GM19239 (cell line): ENCODE measurements around the gene CCNQ.

ENCODE experiments used
- DNase-seq: peaks from one replicate; pipeline ENCODE4 v3.0.0; 2011; ENCODE audit warnings: low spot score; ENCODE audit not compliant: insufficient read length
- FAIRE-seq: peaks from 2 replicates; lab custom pipeline; 2011; peaks lifted over from hg19 to GRCh38; lab: Jason Lieb, UNC

The CCNQ gene

DNA sequence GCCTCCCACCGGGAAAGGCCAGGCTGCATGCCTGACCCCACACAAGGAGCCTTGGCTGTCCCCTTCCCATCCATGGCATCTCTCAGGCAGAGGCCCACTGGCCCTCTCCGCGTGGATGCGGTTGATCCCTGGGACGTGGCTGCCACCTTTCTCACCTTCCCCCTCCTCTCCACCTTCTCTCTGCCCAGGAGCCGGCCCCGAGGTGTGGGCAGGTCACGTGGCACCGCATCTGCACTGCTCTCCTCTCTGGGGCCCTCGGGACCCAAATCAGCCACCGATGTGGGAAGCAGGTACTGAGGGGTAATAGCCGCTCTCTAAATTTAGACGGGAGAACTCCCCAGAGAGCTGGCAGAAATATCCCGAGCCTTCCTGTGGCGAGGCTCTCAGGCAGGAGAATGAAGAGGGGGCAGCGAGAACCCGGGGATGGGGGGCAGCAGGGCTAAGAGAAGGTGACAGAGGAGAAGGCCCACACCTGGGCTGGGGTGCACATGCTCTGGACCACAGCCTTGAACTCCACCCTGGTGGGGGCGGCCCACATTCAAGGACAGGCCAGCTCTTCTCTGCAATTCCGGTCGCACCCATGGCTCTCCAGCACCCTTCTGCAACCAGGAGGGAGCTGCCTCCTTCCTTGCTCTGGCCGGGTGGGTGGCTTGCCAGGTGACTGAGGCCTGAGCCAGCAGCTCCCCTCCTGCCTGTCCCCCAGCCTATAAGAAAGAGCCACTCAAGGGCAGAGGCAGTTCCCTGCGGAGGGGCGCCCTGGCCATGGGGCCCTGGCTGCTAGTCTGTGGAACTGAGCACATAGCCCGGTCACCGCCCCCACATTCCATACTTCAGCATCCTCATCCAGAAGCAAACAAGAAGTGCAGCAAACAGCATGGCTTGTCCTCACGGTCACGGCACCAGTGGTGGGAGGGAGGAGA, 38.4 kb upstream of the CCNQ start:
- no peak for DNase-seq
- no peak for FAIRE-seq

DNA sequence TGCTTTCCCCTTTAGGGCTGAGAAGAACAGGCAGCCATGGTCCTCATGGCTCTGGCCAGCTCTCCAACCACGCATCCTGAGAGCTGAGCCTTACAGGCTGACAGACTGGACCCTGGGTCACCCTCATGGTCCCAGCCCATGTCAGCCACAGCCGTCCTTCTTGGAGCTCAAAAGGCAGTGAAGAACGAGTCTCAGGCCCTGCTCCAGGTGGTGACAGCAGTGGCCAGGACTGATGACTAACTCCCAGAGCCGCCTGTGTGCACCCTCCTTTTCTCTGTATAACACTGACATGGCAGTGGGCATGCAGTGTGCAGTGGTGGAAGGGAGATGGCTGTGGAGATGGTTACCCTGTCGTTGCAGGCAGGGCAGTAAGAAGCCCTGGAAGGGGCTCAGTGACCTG, 37.8 kb upstream of the CCNQ start:
- FAIRE-seq = no peak
- DNase-seq = no peak

DNA sequence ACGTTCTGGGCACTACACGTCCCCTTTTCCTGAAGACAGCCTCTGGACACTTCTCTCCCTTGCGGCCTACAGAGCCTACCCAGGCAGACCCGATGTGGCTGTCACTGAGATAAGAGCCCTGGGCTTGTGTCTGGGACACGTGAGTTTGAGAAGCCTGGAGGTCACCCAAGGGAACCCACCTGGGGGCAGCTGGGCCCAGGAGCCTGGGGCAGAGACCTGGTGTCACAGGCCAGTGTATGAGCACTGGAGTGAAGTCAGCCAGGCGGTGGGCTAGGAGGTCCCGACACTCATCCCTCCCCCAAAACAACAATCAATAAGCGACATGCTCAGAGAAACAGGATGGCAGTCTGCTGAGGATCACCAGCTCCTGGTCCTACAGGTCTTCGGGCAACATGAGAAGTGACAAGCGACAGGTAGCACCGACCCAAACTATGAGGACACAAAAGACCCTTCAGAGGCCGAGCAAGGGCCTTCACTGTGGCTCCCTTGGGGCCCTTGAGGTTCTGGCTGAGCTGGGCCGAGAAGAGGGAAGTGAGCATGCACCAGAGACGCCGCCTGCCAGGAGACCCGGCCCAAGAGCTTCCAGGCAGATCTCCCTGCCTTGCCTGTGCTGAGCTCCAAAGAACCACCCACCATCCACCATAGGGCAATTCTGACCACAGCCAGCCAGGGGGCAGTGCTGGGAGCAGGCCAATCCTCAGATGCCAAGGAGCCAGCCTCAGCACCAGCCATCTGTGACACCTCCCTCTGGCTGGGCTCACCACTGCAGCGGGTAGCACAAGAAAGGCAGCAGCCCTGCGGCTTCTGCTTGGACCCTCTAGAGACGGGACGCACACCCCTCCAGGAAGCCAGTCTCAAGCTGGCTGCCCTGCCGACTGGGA, 37.1 kb upstream of the CCNQ start:
- FAIRE-seq = no peak
- no peak for DNase-seq

DNA sequence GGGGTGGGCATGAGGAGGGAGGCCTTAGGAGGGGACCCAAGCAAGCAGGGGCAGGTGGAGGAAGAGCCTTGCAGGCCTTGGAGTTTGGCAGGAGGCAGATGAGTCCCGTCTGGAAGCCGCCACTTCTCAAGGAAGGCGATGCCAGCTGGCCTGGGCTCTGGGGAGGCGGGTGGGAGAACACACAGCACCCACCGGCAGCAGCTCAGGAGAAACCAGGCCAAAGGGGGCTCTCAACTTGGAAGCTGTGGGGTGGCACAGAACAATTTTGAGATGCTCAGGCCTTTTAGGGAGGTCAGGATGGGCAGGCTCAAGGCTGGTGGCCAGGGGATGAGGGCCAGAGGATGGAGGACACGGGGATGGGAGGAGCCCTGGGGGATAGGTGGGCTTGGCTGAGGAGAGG, 36.4 kb upstream of the CCNQ start:
- DNase-seq = no peak
- no peak for FAIRE-seq

DNA sequence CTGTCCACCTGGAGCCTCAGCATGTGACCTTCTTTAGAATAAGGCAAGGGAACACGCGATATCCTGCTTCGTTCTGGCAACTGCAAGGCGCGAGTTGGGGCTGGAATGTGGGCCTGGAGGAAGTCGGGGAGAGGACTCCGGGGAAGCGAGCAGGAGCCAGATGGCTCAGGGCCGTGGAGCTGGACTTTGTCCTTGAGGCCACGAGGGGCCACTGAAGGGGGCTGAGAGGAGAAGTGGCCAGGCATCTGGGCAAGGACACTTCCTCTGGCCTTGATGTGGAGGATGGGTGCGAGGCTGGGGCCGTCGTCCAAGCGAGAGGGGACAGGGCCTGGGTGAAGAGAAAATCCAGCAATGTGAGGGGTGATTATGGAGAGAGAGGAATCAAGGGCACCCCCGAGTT, 35.9 kb upstream of the CCNQ start:
- FAIRE-seq (no peak), DNase-seq (no peak)

DNA sequence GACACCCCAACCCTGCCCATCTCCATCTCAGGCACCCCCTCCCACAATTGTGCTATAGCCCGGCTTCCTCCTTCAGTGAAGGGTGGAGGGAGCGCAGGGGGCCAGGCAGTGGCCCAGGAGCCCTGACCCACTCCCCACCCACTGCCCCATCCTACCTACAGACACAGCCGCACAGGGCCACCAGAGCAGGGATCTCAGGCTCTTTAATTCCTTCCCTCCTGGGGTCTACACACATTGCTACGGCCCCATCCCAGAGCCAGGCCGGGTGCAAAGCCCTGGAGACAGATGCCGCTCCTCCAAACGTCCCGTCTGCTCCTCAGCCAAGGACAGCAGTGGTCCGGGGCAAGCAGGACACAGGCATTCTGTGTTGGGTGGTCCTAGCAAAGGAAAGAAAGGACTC, 35.3 kb upstream of the CCNQ start:
- FAIRE-seq (no peak), DNase-seq (no peak)

DNA sequence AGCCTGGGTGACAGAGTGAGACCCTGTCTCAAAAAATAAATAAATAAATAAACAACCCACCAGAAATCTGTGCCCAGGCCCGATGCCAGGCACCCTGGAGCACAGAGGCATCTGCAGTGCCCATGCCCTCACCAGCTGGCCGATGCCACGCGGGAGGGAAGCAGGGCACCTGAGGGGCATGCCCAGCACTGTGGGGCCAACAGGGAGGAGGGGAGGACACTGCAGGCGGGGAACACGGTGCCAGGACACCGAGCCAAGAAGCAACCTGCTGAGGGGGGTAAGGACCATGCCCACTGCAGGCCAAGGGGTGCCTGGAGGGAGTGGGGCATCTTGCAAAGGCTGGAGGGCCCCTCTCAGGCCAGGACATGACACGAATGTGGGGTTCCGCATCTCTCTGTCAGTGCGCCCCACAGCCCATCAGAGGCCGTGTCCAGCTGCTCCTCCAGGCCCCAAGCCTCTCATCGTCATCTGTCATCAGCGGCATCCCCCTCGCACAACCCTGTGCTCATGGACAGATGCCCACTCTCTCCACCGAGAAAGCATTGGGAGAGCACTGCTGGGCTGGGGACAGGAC, 34.8 kb upstream of the CCNQ start:
- DNase-seq (no peak), FAIRE-seq (no peak)

DNA sequence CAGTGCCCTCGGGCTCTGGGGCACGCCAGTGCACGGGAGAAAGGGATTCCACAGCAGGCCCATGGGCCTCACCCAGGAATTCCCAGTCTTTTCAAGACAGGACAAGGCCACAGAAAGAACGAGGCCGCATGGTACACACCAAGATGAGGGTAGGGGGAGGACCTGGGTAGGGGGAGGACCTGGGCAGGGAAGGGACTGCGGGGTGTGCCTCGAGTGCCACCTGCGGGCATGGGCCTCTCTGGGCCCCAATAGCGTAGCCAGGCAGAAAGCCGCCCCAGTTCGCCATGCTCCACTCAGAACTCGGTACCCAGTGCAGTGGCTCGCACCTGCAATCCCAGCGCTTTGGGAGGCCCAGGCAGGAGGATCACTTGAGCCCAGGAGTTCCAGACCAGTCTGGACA, 34.1 kb upstream of the CCNQ start:
- FAIRE-seq (no peak), DNase-seq (no peak)

DNA sequence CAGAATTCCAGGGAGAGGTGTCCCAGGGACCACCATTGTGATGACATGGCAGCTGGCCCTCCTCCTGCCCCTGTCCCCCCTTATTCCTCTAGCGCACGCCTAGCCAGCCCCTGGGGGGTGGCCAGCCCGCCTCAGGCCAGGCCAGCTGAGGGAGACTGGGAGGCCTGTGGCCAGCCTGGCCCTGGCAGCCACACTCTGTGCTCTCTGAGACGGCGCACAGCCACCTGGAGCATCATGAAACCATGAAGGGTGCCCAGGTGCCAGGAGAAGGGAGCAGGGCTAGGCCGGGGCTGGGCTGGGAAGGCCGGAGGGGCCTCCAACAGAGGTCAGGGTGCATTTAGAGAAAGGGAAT, 33.6 kb upstream of the CCNQ start:
- no peak for FAIRE-seq

DNA sequence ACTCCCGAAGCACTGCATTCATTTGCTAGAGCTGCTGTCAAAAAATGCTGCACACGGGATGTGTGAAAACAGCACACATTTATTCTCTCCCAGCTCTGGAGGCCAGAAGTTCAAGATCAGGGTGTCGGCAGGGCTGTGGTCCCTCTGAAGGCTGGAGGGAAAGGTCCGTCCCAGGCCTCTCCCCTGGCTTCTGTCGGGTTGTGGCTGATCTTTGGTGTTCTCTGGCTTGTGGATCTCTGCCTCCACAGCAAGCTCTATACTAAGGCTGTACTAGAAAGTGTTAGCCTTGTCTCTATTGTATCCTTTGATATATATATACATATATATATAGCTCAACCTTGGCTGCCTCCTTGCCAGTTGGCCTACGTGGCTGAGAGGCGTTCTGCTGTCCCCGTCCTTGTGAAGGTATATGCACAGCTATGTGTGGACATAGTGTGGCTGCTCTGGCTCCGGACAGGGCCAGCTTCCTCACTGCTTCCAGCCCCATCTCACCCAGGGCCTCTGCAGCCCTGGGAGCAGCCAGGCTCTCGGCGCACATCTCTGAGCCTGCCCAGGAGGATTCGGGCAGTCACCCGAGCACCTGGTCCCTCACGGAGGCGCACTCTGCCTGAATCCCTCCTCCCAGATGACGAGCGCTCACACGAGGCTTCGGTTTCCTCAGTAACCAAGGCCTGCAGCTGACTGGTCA, 33.1 kb upstream of the CCNQ start:
- FAIRE-seq = no peak
- DNase-seq = no peak

More for the DNA sequence above, 33.6 kb upstream of the CCNQ start:
- no peak for DNase-seq

DNA sequence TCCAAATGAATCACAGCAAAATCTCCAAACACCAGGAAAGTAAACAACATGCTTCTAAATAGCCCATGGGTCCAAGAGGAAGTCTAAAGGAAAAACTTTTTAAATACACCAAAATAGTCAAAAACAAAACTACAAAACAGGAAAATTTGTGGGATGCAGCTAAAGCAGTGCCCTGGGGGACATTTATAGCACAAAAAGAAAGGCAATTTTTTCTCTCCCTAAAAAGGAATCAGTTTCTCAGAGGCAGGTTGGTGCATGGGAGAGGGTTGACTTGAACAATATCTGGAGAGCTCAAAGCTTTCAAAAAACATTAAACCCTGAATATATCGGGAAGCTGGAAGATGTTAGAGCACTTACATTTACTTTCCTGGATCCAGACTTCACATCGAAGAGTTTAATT, 32.4 kb upstream of the CCNQ start:
- FAIRE-seq (no peak), DNase-seq (no peak)

DNA sequence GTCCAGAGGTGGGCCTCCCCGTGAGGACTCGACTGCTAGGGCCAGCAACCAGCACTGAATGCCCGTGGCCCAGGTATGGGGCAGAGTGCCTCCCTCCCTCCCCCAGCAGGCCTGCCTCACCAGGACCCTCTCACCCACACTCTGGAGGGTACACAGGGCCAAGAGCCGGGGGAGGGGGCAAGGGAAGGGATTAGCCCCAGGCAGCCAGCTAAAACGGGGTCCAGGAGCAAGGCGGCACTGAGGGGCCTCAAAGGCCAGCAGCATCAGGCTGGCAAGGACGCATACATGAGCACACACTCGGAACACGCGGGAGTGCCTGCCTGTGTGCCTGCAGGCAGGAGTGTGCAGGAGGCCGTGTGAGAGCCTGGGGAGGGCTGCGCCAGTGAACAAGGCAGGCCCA, 29.7 kb upstream of the CCNQ start:
- FAIRE-seq = no peak

DNA sequence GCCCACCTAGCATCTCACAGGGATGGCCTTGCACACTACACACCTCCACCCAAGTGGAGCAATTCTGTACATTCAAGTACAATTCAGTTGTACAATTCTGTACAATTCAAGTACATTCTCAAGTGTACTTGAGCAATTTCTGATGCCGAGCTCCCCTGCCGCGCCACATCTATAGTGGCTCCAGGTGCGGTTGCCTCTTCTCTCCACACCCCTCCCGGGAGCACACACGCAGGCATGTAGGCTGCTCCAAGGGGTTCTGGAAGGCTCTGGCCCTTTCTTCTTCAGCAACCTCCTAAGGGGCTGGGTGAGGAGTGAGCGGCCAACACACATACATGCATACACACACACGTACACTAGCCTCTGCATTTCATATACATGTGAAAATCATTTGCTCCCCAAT, 29.2 kb upstream of the CCNQ start:
- FAIRE-seq (no peak), DNase-seq (no peak)

More for the DNA sequence above, 29.7 kb upstream of the CCNQ start:
- DNase-seq = no peak

DNA sequence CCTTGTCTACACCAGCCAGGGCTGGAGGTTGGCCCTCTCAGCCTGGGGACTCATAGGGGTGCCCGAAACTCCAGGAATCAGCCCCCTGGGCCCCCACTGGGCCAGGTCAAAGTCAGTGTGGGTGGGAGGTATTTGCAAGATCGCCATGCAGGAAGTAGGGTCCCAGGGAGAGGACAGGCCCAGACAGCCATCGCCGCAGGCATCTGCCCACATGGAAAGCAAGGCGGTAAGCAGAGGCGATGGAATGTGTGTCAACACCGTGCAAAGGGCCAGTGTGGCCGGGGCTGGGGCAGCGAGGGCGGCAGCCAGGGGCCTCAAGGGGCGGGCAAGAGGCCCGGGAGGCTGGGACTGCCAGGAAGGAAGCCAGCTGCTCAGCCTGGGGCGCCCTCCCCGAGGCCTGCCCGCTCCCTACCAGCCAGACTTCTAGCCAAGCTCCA, 28.8 kb upstream of the CCNQ start:
- no peak for FAIRE-seq
- no peak for DNase-seq

DNA sequence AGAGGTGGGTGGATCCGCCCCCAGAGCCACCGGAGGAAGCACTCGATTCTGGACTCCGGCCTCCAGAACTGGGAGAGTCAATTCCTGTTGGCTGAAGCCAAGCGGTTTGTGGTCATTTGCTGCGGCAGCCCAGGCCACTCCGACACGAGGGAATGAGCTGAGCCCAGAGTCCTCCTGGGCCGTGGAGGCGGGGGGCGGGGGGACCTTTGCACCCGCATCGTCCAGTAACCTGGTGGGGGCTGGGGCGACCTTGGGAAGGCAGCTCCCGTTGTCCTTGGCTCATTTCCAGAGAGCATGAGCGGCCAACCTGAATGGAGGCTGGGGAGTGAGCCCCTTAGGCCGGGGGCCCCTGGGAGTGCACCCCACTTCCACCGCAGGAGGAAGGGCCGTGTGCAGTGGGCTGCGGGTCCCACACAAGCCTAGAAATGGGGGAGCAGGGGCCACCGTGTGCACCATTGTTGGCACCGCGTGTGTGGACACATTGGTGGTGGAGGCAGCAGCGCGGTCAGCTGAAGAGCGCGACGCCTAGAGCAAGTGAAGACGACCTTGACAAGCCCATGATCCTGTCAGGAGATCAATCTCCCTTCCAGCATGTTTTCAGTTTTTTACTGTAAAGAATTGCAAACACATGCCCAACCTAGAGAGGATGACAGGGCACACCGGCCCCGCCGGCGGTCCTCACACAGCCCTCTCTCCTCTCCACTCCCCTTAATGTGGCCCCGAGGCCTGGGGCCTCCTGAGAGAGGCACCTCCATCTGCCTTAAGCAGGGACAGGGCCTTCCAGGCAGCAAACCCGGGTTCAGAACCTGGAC, 28.1 kb upstream of the CCNQ start:
- DNase-seq = no peak
- no peak for FAIRE-seq

DNA sequence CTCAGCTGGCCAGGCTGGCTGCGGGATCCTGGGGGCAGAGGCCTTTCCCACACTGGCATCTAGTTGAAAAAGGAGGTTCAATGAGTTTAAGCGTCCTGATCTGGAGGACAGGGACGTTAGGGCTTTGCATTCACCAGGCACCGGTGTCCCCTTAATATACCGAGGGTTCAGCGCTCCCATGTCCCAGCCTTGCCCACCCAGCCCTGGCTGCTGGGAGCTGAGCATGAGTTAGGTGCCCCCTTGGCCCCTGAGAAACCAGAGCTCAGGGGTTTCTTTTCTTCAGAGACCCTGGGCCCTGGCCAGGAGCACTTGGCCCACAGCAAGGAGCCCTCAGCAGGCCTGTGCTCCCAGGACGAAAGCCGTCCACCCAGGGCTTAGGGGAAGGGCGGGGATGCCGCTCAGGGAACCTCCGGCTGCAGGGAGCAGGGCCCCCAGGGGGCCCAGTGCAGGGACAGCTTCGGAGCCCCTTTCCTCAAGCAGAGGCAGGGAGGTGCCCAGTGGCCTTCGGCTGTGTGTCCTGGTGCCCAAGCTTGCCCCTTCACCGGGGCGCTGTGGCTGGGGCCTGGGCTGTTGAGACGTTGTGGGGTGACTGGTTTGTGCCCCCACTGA, 27.2 kb upstream of the CCNQ start:
- DNase-seq (no peak), FAIRE-seq (no peak)

DNA sequence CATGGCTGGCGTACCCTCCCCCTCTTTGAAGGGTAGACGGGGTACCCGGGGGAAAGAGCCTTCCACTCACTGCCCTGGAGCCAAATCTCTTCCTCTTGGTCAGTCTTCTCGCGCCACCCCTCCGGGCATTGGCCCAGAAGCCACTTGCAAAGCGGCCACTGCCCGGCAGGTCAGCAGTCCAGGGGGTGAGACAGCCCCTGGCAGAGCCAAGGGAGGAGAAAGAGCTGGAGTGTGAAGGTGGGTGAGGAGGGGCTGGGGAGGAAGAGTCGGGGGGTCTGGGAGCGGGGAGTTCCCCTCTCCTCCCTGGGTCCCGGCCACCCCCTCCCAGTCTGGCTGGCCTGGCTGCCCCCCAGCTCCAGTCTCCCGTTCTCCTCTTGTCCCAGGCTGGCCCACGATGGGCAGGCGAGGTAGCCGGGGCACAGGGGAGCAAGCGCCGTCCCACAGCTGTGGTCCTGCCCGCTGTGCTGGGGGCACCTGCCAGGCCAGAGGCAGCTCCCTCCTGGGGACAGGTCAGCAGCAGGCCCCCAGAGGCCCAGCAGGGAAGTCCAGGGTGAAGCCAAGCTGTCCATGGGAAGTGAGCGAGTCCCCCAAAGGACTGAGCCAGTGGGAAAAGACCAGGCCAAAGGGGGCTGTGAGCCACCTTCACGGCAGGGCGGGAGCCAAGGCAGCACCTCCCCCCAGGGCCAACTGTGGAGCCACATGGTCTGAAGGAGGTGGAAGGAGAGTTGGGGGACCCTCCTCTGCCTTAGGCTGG, 26.5 kb upstream of the CCNQ start:
- DNase-seq (no peak), FAIRE-seq (no peak)
